ENCODE measurements around the gene EIF3I. TPM values are rescaled to one million over a fixed set of nuclear protein-coding genes. Genes with fewer than 3 reads are reported as not detected.

Gene EIF3I
- total and polyA plus RNA-seq, 2 of the 13 experiments (the other 11 are each of a cell fraction or from before 2014, with no cell fraction given) = 210 to 223 TPM

GRCh38 chr1:32273391-32274208 is 51.4 kb downstream of the EIF3I start:
- intact Hi-C loops (cut with micrococcal nuclease; ENCODE audit: unreplicated experiment) (no loop called here), in situ Hi-C loops (cut with HindIII; ENCODE audit: extremely low pct_ligation_motif_present, low pct_unique_long_range_greater_than_20kb) (no loop called here)
- ATAC-seq = peak; percentile 75
- DNase-seq (ENCODE audit: low spot score) = peak; percentile 63
- ChIA-PET CTCF (ENCODE audit: low intra/inter-chr PET ratio, low total read pairs) (no interaction called here), POLR2A (interaction anchor here (0.9 to 1.2 kb wide), 3 partner anchors 18 to 62 kb away, joined by 3 to 4 read pairs (median 4); partner anchors contain the start of genes HDAC1 and MARCKSL1)
- H4K20me1 ChIP-seq (ENCODE audit: insufficient read depth, low read length) = no peaks in the 10 kb centered on the region
- peaks cover 21% of the 10 kb centered on the region for H3K4me1 ChIP-seq (ENCODE audit: insufficient read depth, low read length)
- H3K4me3 ChIP-seq (replicated peaks in 1 of 3; ENCODE audit: insufficient read depth in 1 of 3, low read depth in 2 of 3, low read length in 3 of 3) = peak overlapping the region in 1 of 3 experiments; percentile 37; a peak in 2 of 6 replicates
- no peaks in the 10 kb centered on the region for H3K9me3 ChIP-seq (ENCODE audit: low read length)
- no peak overlapping the region for H3K27ac ChIP-seq (ENCODE audit: extremely low read length, insufficient read depth, low read length)
- WGBS (ENCODE audit: low lambda C conversion rate) = 20% methylated on average over 7 of the region's 10 CpGs
- TF ChIP-seq FOSL2 (CRISPR knock-in tag; IDR thresholded peaks at IDR 0.05) = 0 out of 2 replicates have a peak, but pooled peaks have one; percentile 27
- TF ChIP-seq E2F1 (CRISPR knock-in tag; IDR thresholded peaks at IDR 0.05) = no peak
- TF ChIP-seq ETV5 (CRISPR knock-in tag; IDR thresholded peaks at IDR 0.05; ENCODE audit: borderline replicate concordance) = peak; percentile 36; the same call in 1 of the 2 replicates
- TF ChIP-seq KAT8 (CRISPR knock-in tag; IDR thresholded peaks at IDR 0.05) = 0 out of 2 replicates have a peak, but pooled peaks have one; percentile 27
- TF ChIP-seq KLF15 (CRISPR knock-in tag; IDR thresholded peaks at IDR 0.05; ENCODE audit: borderline replicate concordance) = no peak
- TF ChIP-seq ZNF263 (CRISPR knock-in tag; IDR thresholded peaks at IDR 0.05) = peak; percentile 77
- H3K4me2 ChIP-seq (ENCODE audit: low read depth, low read length) = peak overlapping the region; percentile 57
- no peak for FAIRE-seq
- H3K9ac ChIP-seq (ENCODE audit: insufficient read depth, low read depth, low read length) = peak overlapping the region; percentile 13; the same call in 1 of the 2 replicates
- no peaks in the 10 kb centered on the region for H3K79me2 ChIP-seq (ENCODE audit: insufficient read depth, low read length)
- H2AFZ ChIP-seq (ENCODE audit: low read length) = no peak overlapping the region
- no peaks in the 10 kb centered on the region for H3K36me3 ChIP-seq (replicated peaks in 1 of 2; ENCODE audit: control insufficient read depth in 1 of 2, insufficient read depth in 2 of 2, low read length in 2 of 2)
- H3K27me3 ChIP-seq (ENCODE audit: control insufficient read depth in 1 of 2, insufficient read depth in 2 of 2, low read length in 2 of 2) = peaks cover 0 to 10% of the 10 kb centered on the region in 2 experiments; a peak in 1 of 5 replicates
- BruUV-seq (replicated peaks) = no TSS peak

All from HepG2 (cell line).